HepG2 (cell line): ENCODE data around the gene TMEM217. TPM values are rescaled to one million over a fixed set of nuclear protein-coding genes. Genes with fewer than 3 reads are reported as not detected.

ENCODE experiments used
- ATAC-seq: fragments of 200-7000 bp; cut with Tn5 transposase; 3 replicates; pipeline ENCODE4 v1.9.1; 2020; ENCODE audit warnings: mild to moderate bottlenecking, moderate library complexity
- BruUV-seq: library from RNA; stranded (reverse); fragments of 400-500 nt; replicated peaks from 2 replicates; lab custom pipeline; 2021; lab: Mats Ljungman, UMichigan
- CTCF ChIA-PET: fragments of 300-600 bp; formaldehyde crosslinking; extraction: SDS; loops from one replicate; lab custom pipeline; 2021; ENCODE audit warnings: low total read pairs, inconsistent platforms, low intra/inter-chr PET ratio; lab: Yijun Ruan, JAX
- POLR2A ChIA-PET: fragments of 350-600 bp; sonication (Branson Sonifier 250); formaldehyde crosslinking; loops from one replicate; lab custom pipeline; 2020; ENCODE audit warnings: antibody characterized with exemption, inconsistent platforms; lab: Yijun Ruan, JAX
- DNase-seq: peaks from one replicate; pipeline ENCODE4 v3.0.0-alpha.2; 2015; ENCODE audit warnings: low spot score
- FAIRE-seq: peaks from 3 replicates; lab custom pipeline; 2011; peaks lifted over from hg19 to GRCh38; lab: Jason Lieb, UNC
- H2AFZ ChIP-seq: one replicate; pipeline ENCODE4 v1.6.1; 2011; ENCODE audit warnings: low read length, inconsistent platforms
- H3K27ac ChIP-seq: fragments of 300-600 bp; 3 replicates; pipeline ENCODE4 v1.8.0; 2011; ENCODE audit warnings: mixed run types, mild to moderate bottlenecking, mixed read lengths, low read length, inconsistent platforms; ENCODE audit not compliant: insufficient read depth; ENCODE audit errors: extremely low read length
- H3K27me3 ChIP-seq, 2 experiments: fragments of 200-600 bp in 1 of 2; 2 replicates in 1 of 2; 3 replicates in 1 of 2; pipeline versions ENCODE4 v1.6.0 to v1.8.0; 2011; ENCODE audit warnings: low read length in 2 of 2, mild to moderate bottlenecking in 2 of 2, moderate library complexity in 2 of 2, inconsistent platforms in 1 of 2; ENCODE audit not compliant: insufficient read depth in 2 of 2, control insufficient read depth in 1 of 2
- H3K36me3 ChIP-seq, 2 experiments: fragments of 200-600 bp in 1 of 2; replicated peaks in 1 of 2; 2 replicates in 1 of 2; 3 replicates in 1 of 2; pipeline versions ENCODE4 v1.5.1 to v1.8.0; 2011; ENCODE audit warnings: low read length in 2 of 2, inconsistent platforms in 1 of 2; ENCODE audit not compliant: insufficient read depth in 2 of 2, control insufficient read depth in 1 of 2
- H3K4me1 ChIP-seq: 2 replicates; pipeline ENCODE4 v1.5.1; 2012; ENCODE audit warnings: low read length, inconsistent platforms; ENCODE audit not compliant: insufficient read depth
- H3K4me2 ChIP-seq: 2 replicates; pipeline ENCODE4 v1.6.0; 2011; ENCODE audit warnings: low read depth, low read length, inconsistent platforms
- H3K4me3 ChIP-seq, 3 experiments: fragments of 200-600 bp in 1 of 3; sonication (generic), shearing (Covaris generic) in 1 of 3; replicated peaks in 1 of 3; 2 replicates each; pipeline ENCODE4 v1.5.1; 2011 to 2016; ENCODE audit warnings: low read length in 3 of 3, inconsistent platforms in 2 of 3, low read depth in 2 of 3, mild to moderate bottlenecking in 2 of 3, control low read depth in 1 of 3, mixed read lengths in 1 of 3; ENCODE audit not compliant: insufficient read depth in 1 of 3
- H3K79me2 ChIP-seq: one replicate; pipeline ENCODE4 v1.6.1; 2011; ENCODE audit warnings: low read length, inconsistent platforms; ENCODE audit not compliant: insufficient read depth
- H3K9ac ChIP-seq: 2 replicates; pipeline ENCODE4 v1.6.0; 2011; ENCODE audit warnings: mild to moderate bottlenecking, low read depth, low read length, inconsistent platforms; ENCODE audit not compliant: insufficient read depth
- H3K9me3 ChIP-seq: 2 replicates; pipeline ENCODE4 v1.5.1; 2012; ENCODE audit warnings: mild to moderate bottlenecking, low read length
- H4K20me1 ChIP-seq: 2 replicates; pipeline ENCODE4 v1.6.0; 2011; ENCODE audit warnings: inconsistent platforms, mild to moderate bottlenecking, low read length, moderate library complexity; ENCODE audit not compliant: insufficient read depth
- BATF2 ChIP-seq: sonication (generic); formaldehyde crosslinking; IDR thresholded peaks from 2 replicates; pipeline ENCODE4 v1.8.0; 2022; ENCODE audit warnings: mild to moderate bottlenecking, missing genetic modification reagents, moderate library complexity
- ETV5 ChIP-seq: IDR thresholded peaks from 2 replicates; pipeline ENCODE4 v1.6.1; 2018; ENCODE audit warnings: missing biosample characterization, missing genetic modification reagents, inconsistent platforms, borderline replicate concordance
- GATAD1 ChIP-seq: IDR thresholded peaks from 2 replicates; pipeline ENCODE4 v1.6.1; 2016; ENCODE audit warnings: missing genetic modification reagents, missing compliant biosample characterization
- HMGXB4 ChIP-seq, 2 experiments: sonication (generic) in 1 of 2; formaldehyde crosslinking in 1 of 2; IDR thresholded peaks; 2 replicates each; pipeline versions ENCODE4 v1.4.0 to v1.6.1; 2018 to 2020; ENCODE audit warnings: missing genetic modification reagents in 2 of 2, borderline replicate concordance in 1 of 2, low read depth in 1 of 2, mild to moderate bottlenecking in 1 of 2, missing biosample characterization in 1 of 2
- JUN ChIP-seq: sonication (generic); formaldehyde crosslinking; IDR thresholded peaks from 2 replicates; pipeline ENCODE4 v1.4.0; 2020; ENCODE audit warnings: mild to moderate bottlenecking, missing genetic modification reagents
- KAT8 ChIP-seq: IDR thresholded peaks from 2 replicates; pipeline ENCODE4 v1.6.1; 2016; ENCODE audit warnings: missing genetic modification reagents, missing compliant biosample characterization
- RNF219 ChIP-seq: sonication (generic); formaldehyde crosslinking; IDR thresholded peaks from 2 replicates; pipeline ENCODE4 v1.5.0; 2020; ENCODE audit warnings: mild to moderate bottlenecking, missing genetic modification reagents
- SMARCE1 ChIP-seq: fragments of 450-650 bp; IDR thresholded peaks from 2 replicates; pipeline ENCODE4 v1.6.1; 2017; ENCODE audit warnings: borderline replicate concordance
- SRSF9 ChIP-seq: fragments of 200-400 bp; formaldehyde crosslinking; IDR thresholded peaks from 2 replicates; pipeline ENCODE4 v1.6.1; 2018; ENCODE audit warnings: borderline replicate concordance, mild to moderate bottlenecking, low read depth, low read length; ENCODE audit not compliant: insufficient read depth, poor library complexity, severe bottlenecking
- TBX3 ChIP-seq: fragments of 450-650 bp; IDR thresholded peaks from 2 replicates; pipeline ENCODE4 v1.6.1; 2017; ENCODE audit warnings: antibody characterized with exemption, mild to moderate bottlenecking, inconsistent platforms, borderline replicate concordance
- TMF1 ChIP-seq: sonication (generic); formaldehyde crosslinking; IDR thresholded peaks from 2 replicates; pipeline ENCODE4 v1.8.1; 2022; ENCODE audit warnings: low read depth, missing genetic modification reagents
- ZFP82 ChIP-seq: sonication (generic); formaldehyde crosslinking; IDR thresholded peaks from 2 replicates; pipeline ENCODE4 v1.5.1; 2020; ENCODE audit warnings: mild to moderate bottlenecking, missing genetic modification reagents, borderline replicate concordance
- ZNF296 ChIP-seq: sonication (generic); formaldehyde crosslinking; conservative IDR thresholded peaks from 2 replicates; pipeline ENCODE4 v1.5.0; 2020; ENCODE audit warnings: mild to moderate bottlenecking, missing genetic modification reagents
- ZNF577 ChIP-seq: sonication (generic); formaldehyde crosslinking; IDR thresholded peaks from 2 replicates; pipeline ENCODE4 v1.4.0; 2020; ENCODE audit warnings: mild to moderate bottlenecking, low read depth, missing genetic modification reagents, borderline replicate concordance
- ZNF878 ChIP-seq: sonication (generic); formaldehyde crosslinking; IDR thresholded peaks from 2 replicates; pipeline ENCODE4 v1.8.1; 2023; ENCODE audit warnings: mild to moderate bottlenecking, missing genetic modification reagents, moderate library complexity
- WGBS: methylation state at CpG from one replicate; pipeline ENCODE4 v1.1.6; 2017; ENCODE audit warnings: low lambda C conversion rate; 5-methylcytosine and 5-hydroxymethylcytosine counted together
- in situ Hi-C: cut with HindIII; loops from 2 replicates; pipeline ENCODE4 v1.10.0; 2017; ENCODE audit warnings: low pct_unique_long_range_greater_than_20kb; ENCODE audit not compliant: extremely low pct_ligation_motif_present
- intact Hi-C: fragments of 100-400 bp; cut with micrococcal nuclease; formaldehyde crosslinking; loops from one replicate; pipeline ENCODE4 v1.10.0; 2022; ENCODE audit not compliant: unreplicated experiment
- polyA plus RNA-seq, 8 experiments: library from polyadenylated mRNA; depleted of rRNA in 3 of 8; stranded (reverse) in 7 of 8; unstranded in 1 of 8; fragments of >200 nt; fragmentation: Illumina TruSeq in 4 of 8; extraction: Trizol in 4 of 8; gene quantifications; 2 replicates each; pipeline versions ENCODE4 v1.2.1 to v1.2.3, GENCODE V29; 2011 to 2016; ENCODE audit warnings: low read depth in 4 of 8, missing spikeins in 1 of 8, mixed read lengths in 1 of 8; ENCODE audit not compliant: insufficient read depth in 1 of 8
- total RNA-seq, 5 experiments: library from RNA; depleted of rRNA; stranded (reverse); fragments of >200 nt; fragmentation: Illumina TruSeq; extraction: Trizol; gene quantifications; 2 replicates each; pipeline ENCODE4 v1.2.3, GENCODE V29; 2016; ENCODE audit warnings: low read depth in 1 of 5
- TF ChIP-seq, protein P1 (sequence below): IDR thresholded peaks from 2 replicates; pipeline ENCODE4 v1.6.1; 2018; ENCODE audit warnings: missing genetic modification reagents

The TMEM217 gene
- total and polyA plus RNA-seq, 2 of the 13 experiments (the other 11 are each of a cell fraction or from before 2014, with no cell fraction given), result 2.3 to 3.4 TPM

DNA sequence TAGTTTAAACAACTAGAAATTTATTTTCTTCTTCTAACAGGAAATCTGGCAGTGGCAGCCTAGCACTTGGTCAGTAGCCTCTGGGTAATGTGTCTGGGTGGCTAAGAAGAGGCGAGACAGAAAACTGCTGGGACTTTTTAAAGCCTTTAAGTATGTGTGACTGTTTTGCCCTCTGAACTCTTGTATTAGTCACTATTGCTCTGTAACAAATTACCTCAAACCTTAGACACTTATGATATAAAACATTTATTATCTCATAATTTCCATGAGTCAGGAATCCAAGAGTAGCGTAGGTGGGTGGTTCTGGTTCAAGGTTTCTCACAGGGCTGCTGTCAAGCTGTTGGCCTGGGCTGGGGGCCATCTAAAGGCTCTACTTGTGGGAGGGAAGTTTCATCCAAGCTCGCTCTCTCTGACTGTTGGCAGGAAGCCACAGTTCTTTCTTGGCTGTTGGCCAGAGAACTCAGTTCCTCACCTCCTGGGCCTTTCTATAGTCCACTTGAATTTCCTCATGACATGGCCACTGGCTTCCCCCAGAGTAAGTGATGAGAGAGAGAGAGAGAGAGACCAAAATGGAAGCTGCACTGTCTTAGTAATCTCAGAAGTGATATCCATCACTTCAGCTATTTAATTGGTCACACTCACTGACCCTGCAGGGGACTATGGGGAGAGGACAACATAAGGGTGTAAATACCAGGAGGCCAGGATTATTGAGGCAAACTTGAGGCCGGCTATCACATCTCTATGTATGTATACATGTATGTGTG, 17.8 kb downstream of the TMEM217 start (continued):
- peak; percentile 56; the same call in 1 of the 2 replicates for TF ChIP-seq KAT8 (CRISPR knock-in tag)
- peak; percentile 21; the same call in 1 of the 2 replicates for TF ChIP-seq TBX3
- peak; percentile 52; the same call in 1 of the 2 replicates for TF ChIP-seq ETV5
- TF ChIP-seq ZNF878 (CRISPR knock-in tag), result peak; percentile 25; the same call in 1 of the 2 replicates
- TF ChIP-seq JUN (CRISPR knock-in tag), result no peak
- no peak for TF ChIP-seq ZNF577 (CRISPR knock-in tag)

- no peak overlapping the region for H2AFZ ChIP-seq
- ATAC-seq (no peak), DNase-seq (no peak), FAIRE-seq (no peak)
- ChIA-PET CTCF (no interaction called here), POLR2A (interaction anchor here (1.2 to 1.4 kb wide), 3 partner anchors 17 to 19 kb away, joined by 3 to 8 read pairs (median 4); partner anchors contain the start of genes TBC1D22B and TMEM217)
- WGBS, result 82% methylated on average over 3 of the region's 3 CpGs
- H3K36me3 ChIP-seq, result no peaks in the 10 kb centered on the region
- H3K27me3 ChIP-seq, result no peaks in the 10 kb centered on the region
- H3K9me3 ChIP-seq, result no peaks in the 10 kb centered on the region
- in situ Hi-C loops (no loop called here), intact Hi-C loops (no loop called here)
- H3K79me2 ChIP-seq, result no peaks in the 10 kb centered on the region
- no peak overlapping the region for H3K4me3 ChIP-seq
- no peaks in the 10 kb centered on the region for H4K20me1 ChIP-seq
- no TSS peak for BruUV-seq
- peaks cover 41% of the 10 kb centered on the region for H3K4me1 ChIP-seq
- H3K4me2 ChIP-seq, result peak overlapping the region; percentile 61; the same call in 1 of the 2 replicates
- H3K9ac ChIP-seq, result 0 out of 2 replicates have a peak overlapping the region, but pooled peaks have one; percentile 6
- peak overlapping the region; percentile 37 for H3K27ac ChIP-seq
- TF ChIP-seq BATF2, result no peak
- no peak for TF ChIP-seq ZNF296 (CRISPR knock-in tag)
- no peak for TF ChIP-seq RNF219 (CRISPR knock-in tag)
- no peak for TF ChIP-seq HMGXB4 (CRISPR knock-in tag; IDR thresholded peaks at IDR 0.05; ENCODE audit: borderline replicate concordance in 1 of 2, low read depth in 1 of 2)
- no peak for TF ChIP-seq TMF1 (CRISPR knock-in tag)
- TF ChIP-seq, protein P1, sequence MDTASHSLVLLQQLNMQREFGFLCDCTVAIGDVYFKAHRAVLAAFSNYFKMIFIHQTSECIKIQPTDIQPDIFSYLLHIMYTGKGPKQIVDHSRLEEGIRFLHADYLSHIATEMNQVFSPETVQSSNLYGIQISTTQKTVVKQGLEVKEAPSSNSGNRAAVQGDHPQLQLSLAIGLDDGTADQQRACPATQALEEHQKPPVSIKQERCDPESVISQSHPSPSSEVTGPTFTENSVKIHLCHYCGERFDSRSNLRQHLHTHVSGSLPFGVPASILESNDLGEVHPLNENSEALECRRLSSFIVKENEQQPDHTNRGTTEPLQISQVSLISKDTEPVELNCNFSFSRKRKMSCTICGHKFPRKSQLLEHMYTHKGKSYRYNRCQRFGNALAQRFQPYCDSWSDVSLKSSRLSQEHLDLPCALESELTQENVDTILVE (CRISPR knock-in tag), result no peak
- TF ChIP-seq GATAD1 (CRISPR knock-in tag), result no peak
- no peak for TF ChIP-seq SMARCE1
- TF ChIP-seq SRSF9, result no peak
- TF ChIP-seq ZFP82 (CRISPR knock-in tag), result no peak
Observed at GRCh38 chr6:37239526-37239925, 18.4 kb downstream of the TMEM217 start.
